AG04450 (cell line): ENCODE results near the gene FGG. TPM values are rescaled to one million over a fixed set of nuclear protein-coding genes. Genes with fewer than 3 reads are reported as not detected.

ENCODE experiments used
- CTCF ChIA-PET: fragments of 300-600, 350-600 bp; formaldehyde crosslinking; extraction: SDS; loops from one replicate; lab custom pipeline; 2022; ENCODE audit warnings: antibody characterized with exemption, inconsistent platforms; lab: Charles Lee
- POLR2A ChIA-PET: fragments of 350-600 bp; formaldehyde crosslinking; extraction: SDS; loops from one replicate; lab custom pipeline; 2021; ENCODE audit warnings: antibody characterized with exemption, inconsistent platforms; lab: Yijun Ruan, JAX
- DNase-seq: peaks from one replicate; pipeline ENCODE4 v3.0.0-alpha.2; 2011; ENCODE audit warnings: low read depth, low spot score
- H3K27ac ChIP-seq: one replicate; pipeline ENCODE4 v1.5.1; 2012; ENCODE audit warnings: low read depth, low read length, control low read depth
- H3K27me3 ChIP-seq: one replicate; pipeline ENCODE4 v1.6.0; 2012; ENCODE audit warnings: low read length; ENCODE audit not compliant: control insufficient read depth, insufficient read depth
- H3K4me3 ChIP-seq: 2 replicates; pipeline ENCODE4 v1.5.1; 2011; ENCODE audit warnings: mild to moderate bottlenecking, low read depth, low read length, control low read depth
- H3K9me3 ChIP-seq: 2 replicates; pipeline ENCODE4 v1.5.1; 2012; ENCODE audit warnings: low read length; ENCODE audit not compliant: control insufficient read depth, insufficient read depth
- CTCF ChIP-seq: IDR thresholded peaks from 2 replicates; pipeline ENCODE4 v1.5.1; 2011; ENCODE audit warnings: low read depth, low read length, control low read depth, inconsistent platforms
- polyA plus RNA-seq: library from polyadenylated mRNA; depleted of rRNA; stranded (reverse); fragments of >200 nt; gene quantifications from 2 replicates; pipeline ENCODE4 v1.2.3, GENCODE V29; 2011; rRNA removed

The FGG gene
- polyA plus RNA-seq, 1 experiment = 0.07 TPM

- ChIA-PET POLR2A (interaction anchor here (0.8 kb wide), 1 partner anchor 59 kb away, joined by 3 read pairs; no protein-coding TSS in a partner anchor), CTCF (interaction anchor here (0.5 to 5.8 kb wide), 40 partner anchors 9 to 813 kb away, joined by 3 to 183 read pairs (median 4); partner anchors contain the start of genes FGG and PLRG1)
- no peak overlapping the region for H3K27ac ChIP-seq
- no peaks in the 10 kb centered on the region for H3K27me3 ChIP-seq
- H3K9me3 ChIP-seq = no peaks in the 10 kb centered on the region
- H3K4me3 ChIP-seq = no peak overlapping the region
- TF ChIP-seq CTCF = peak; percentile 64
- DNase-seq = no peak
Observed at GRCh38 chr4:154559494-154560418, 52.7 kb downstream of the FGG start.

GRCh38 chr4:154559141-154559493 is 53.3 kb downstream of the FGG start:
- no peak overlapping the region for H3K27ac ChIP-seq
- H3K9me3 ChIP-seq = no peaks in the 10 kb centered on the region
- H3K4me3 ChIP-seq = no peak overlapping the region
- no peak for DNase-seq
- TF ChIP-seq CTCF = no peak
- CTCF ChIA-PET = interaction anchor here (0.6 to 5.8 kb wide), 41 partner anchors 10 to 814 kb away, joined by 3 to 183 read pairs (median 4); partner anchors contain the start of genes FGA, FGG and PLRG1
- no peaks in the 10 kb centered on the region for H3K27me3 ChIP-seq
- POLR2A ChIA-PET = interaction anchor here (0.8 kb wide), 1 partner anchor 60 kb away, joined by 3 read pairs; no protein-coding TSS in a partner anchor

Other genes starting within 250 kb of the FGG start
- gene DCHS2, start 120.9 kb downstream of the FGG start, polyA plus RNA-seq = not detected in 2 replicates
- gene PLRG1, start 62.3 kb downstream of the FGG start, polyA plus RNA-seq = 105 and 141 TPM in 2 replicates
- 0.17 TPM in 1 of 2 replicates, not detected in the other for gene FGB, start 49.6 kb downstream of the FGG start, polyA plus RNA-seq
- 0.09 TPM in 1 of 2 replicates, not detected in the other for gene FGA, start 21.9 kb downstream of the FGG start, polyA plus RNA-seq
- gene LRAT, start 131.3 kb upstream of the FGG start, polyA plus RNA-seq = not detected in 2 replicates
- gene RBM46, start 168.6 kb upstream of the FGG start, polyA plus RNA-seq = not detected in 2 replicates